Right atrium auricular region (tissue), 2 donors: Measurements from ENCODE around the gene KCNQ1. TPM values are rescaled to one million over a fixed set of nuclear protein-coding genes. Genes with fewer than 3 reads are reported as not detected.

Experiments
- DNase-seq: peaks from one replicate; pipeline ENCODE4 v3.0.0-alpha.2; 2019; ENCODE audit warnings: low spot score
- H3K27ac ChIP-seq, 2 donors: fragments of 200-600 bp; sonication (generic); 1 replicate in 1 of 2; 2 replicates in 1 of 2; pipeline ENCODE4 v1.5.1; 2016 to 2019
- H3K27me3 ChIP-seq, 2 donors: fragments of 200-600 bp; sonication (generic); one replicate each; pipeline versions ENCODE4 v1.5.1 to v1.6.0; 2017 to 2019
- H3K36me3 ChIP-seq: fragments of 200-600 bp; sonication (generic); one replicate; pipeline ENCODE4 v1.5.1; 2016
- H3K4me1 ChIP-seq, 2 donors: fragments of 200-600 bp; sonication (generic); one replicate each; pipeline versions ENCODE4 v1.5.1 to v1.6.0; 2017 to 2019
- H3K4me3 ChIP-seq, 2 donors: fragments of 200-600 bp; sonication (generic); 1 replicate in 1 of 2; 2 replicates in 1 of 2; pipeline ENCODE4 v1.5.1; 2017 to 2019; ENCODE audit warnings: mild to moderate bottlenecking in 1 of 2, moderate library complexity in 1 of 2
- H3K9me3 ChIP-seq, 2 donors: fragments of 200-600 bp; sonication (generic); one replicate each; pipeline ENCODE4 v1.5.1; 2019
- CTCF ChIP-seq, 2 donors: fragments of 200-600 bp; sonication (generic); IDR thresholded peaks; one replicate each; pipeline ENCODE4 v1.5.1; 2019; ENCODE audit warnings: antibody characterized with exemption in 2 of 2
- total RNA-seq, 2 donors: library from RNA; depleted of rRNA; stranded (reverse); fragments of >200 nt; gene quantifications; one replicate each; pipeline ENCODE4 v1.1.0, GENCODE V29; 2016

KCNQ1 gene
- total RNA-seq, 2 donors from 2014 or later: 12.7 to 25.1 TPM

- no peak overlapping the region for H3K27ac ChIP-seq
- DNase-seq: no peak
- no peaks in the 10 kb centered on the region for H3K4me1 ChIP-seq
- no peaks in the 10 kb centered on the region for H3K9me3 ChIP-seq
- TF ChIP-seq CTCF (IDR thresholded peaks at IDR 0.05): no peak
- H3K27me3 ChIP-seq: no peaks in the 10 kb centered on the region
- H3K4me3 ChIP-seq: no peak overlapping the region
- H3K36me3 ChIP-seq: no peaks in the 10 kb centered on the region
Observed at GRCh38 chr11:2431395-2431794, 13.4 kb upstream of the KCNQ1 start.

DNA sequence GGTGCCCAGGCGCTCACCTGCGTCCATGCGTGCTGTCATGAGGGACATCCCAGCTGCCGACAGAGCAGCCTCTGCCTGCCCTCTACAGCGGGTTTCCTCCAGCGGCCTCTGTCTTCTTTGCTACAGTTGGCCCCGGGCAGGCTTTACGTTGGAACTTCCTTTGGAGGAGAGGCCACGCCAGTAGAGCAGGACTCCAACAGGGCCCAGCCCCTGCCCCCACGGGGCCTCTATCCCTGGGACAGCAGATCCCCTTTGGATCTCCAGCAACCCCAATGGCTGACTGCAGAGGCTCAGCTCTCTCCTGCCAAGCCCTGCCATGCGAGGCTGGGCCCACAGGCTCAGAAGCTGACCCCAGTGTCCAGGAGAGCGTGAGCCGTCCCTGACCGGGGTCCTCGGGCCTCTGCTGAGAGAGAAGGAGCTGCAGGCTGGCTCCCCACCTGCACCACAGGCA is 12.6 kb upstream of the KCNQ1 start:
- no peaks in the 10 kb centered on the region for H3K27me3 ChIP-seq
- TF ChIP-seq CTCF (IDR thresholded peaks at IDR 0.05): no peak
- no peak for DNase-seq

GRCh38 chr11:2432628-2433071 is 12.2 kb upstream of the KCNQ1 start:
- H3K27ac ChIP-seq: no peak overlapping the region
- no peaks in the 10 kb centered on the region for H3K4me1 ChIP-seq
- H3K4me3 ChIP-seq: no peak overlapping the region
- H3K27me3 ChIP-seq: no peaks in the 10 kb centered on the region
- no peak for TF ChIP-seq CTCF (IDR thresholded peaks at IDR 0.05)
- no peaks in the 10 kb centered on the region for H3K36me3 ChIP-seq
- no peaks in the 10 kb centered on the region for H3K9me3 ChIP-seq
- DNase-seq: no peak

More for the DNA sequence above, 12.6 kb upstream of the KCNQ1 start:
- H3K36me3 ChIP-seq: no peaks in the 10 kb centered on the region
- H3K4me3 ChIP-seq: no peak overlapping the region
- no peak overlapping the region for H3K27ac ChIP-seq
- H3K4me1 ChIP-seq: no peaks in the 10 kb centered on the region
- H3K9me3 ChIP-seq: no peaks in the 10 kb centered on the region

DNA sequence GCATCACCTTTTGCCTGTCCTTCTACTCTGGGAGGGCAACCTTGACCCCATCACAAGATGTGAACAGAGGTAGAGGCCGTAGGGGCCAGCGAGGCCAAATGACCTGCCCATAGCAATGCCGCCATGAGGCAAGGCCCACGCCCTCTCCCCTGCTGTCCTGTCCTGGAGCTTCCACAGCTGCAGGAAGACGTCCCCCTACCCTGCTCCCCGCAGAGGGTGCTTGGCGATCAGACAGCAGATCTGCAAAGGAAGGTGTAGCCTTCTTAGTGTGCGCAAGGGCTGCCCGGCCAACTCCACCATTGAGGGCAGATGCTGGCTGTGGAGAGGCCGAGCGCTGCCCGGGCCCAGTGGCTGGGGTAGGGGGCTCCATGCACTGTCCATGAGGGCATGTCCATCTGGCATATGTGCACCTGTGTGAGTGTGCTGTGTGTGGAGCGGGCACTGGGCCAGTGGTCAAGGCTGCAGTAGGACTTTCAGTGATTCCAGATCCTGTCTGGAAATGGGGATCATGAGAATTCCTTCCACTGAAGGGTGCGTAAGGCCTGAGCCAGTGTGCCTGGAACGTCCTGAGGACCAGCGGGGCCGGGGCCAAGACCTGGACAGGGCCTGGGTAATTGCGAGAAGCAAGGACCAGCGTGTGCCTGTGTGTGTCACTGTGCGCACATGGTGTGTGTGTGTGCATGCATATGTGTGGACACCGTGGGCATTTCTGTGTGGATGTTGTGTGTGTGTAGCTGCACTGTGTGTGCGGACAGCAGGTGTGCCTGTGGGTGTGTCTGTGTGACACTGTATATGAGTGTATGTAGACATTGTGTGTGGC is 11.5 kb upstream of the KCNQ1 start:
- Histone ChIP-seq H3K27me3 (no peaks in the 10 kb centered on the region), H3K4me1 (no peaks in the 10 kb centered on the region), H3K9me3 (no peaks in the 10 kb centered on the region), H3K27ac (no peak overlapping the region), H3K36me3 (no peaks in the 10 kb centered on the region), H3K4me3 (no peak overlapping the region)
- DNase-seq: no peak
- TF ChIP-seq CTCF (IDR thresholded peaks at IDR 0.05): no peak

DNA sequence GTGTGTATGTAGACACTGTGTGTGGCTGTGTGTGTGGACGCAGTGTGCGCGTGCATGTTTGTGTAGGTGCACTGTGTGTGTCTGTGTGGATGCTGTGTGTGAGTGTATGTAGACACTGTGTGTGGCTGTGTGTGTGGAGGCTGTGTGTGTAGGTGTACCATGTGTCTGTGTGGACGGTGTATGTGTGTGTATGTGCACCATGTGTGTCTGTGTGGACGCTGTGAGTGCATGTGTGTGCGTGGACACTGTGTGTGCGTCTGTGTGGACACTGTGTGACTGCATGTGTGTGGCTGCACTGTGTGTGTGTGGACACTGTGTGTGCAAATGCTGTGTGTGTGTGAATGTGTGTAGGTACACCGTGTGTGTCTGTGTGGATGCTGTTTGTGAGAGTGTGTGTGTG is 10.8 kb upstream of the KCNQ1 start:
- no peak for TF ChIP-seq CTCF (IDR thresholded peaks at IDR 0.05)
- Histone ChIP-seq H3K9me3 (no peaks in the 10 kb centered on the region), H3K27ac (no peak overlapping the region), H3K27me3 (no peaks in the 10 kb centered on the region), H3K4me1 (no peaks in the 10 kb centered on the region), H3K36me3 (no peaks in the 10 kb centered on the region), H3K4me3 (no peak overlapping the region)
- DNase-seq: no peak
